Measurements from ENCODE around the gene MROH2A. TPM values are rescaled to one million over a fixed set of nuclear protein-coding genes. Genes with fewer than 3 reads are reported as not detected.

The MROH2A gene
- polyA plus RNA-seq, 3 donors = not detected

GRCh38 chr2:233764761-233765160, 13.4 kb upstream of the MROH2A start:
- no peaks in the 10 kb centered on the region for H3K36me3 Mint-ChIP-seq

GRCh38 chr2:233766416-233766815, 11.7 kb upstream of the MROH2A start:
- H3K4me1 Mint-ChIP-seq = no peaks in the 10 kb centered on the region

More at GRCh38 chr2:233764761-233765160, 13.4 kb upstream of the MROH2A start:
- no peak overlapping the region for H3K4me2 ChIP-seq (replicated peaks; ENCODE audit: extremely low read depth, low read length, poor library complexity, severe bottlenecking)
- TF ChIP-seq, protein P1, sequence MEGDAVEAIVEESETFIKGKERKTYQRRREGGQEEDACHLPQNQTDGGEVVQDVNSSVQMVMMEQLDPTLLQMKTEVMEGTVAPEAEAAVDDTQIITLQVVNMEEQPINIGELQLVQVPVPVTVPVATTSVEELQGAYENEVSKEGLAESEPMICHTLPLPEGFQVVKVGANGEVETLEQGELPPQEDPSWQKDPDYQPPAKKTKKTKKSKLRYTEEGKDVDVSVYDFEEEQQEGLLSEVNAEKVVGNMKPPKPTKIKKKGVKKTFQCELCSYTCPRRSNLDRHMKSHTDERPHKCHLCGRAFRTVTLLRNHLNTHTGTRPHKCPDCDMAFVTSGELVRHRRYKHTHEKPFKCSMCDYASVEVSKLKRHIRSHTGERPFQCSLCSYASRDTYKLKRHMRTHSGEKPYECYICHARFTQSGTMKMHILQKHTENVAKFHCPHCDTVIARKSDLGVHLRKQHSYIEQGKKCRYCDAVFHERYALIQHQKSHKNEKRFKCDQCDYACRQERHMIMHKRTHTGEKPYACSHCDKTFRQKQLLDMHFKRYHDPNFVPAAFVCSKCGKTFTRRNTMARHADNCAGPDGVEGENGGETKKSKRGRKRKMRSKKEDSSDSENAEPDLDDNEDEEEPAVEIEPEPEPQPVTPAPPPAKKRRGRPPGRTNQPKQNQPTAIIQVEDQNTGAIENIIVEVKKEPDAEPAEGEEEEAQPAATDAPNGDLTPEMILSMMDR (IDR thresholded peaks at IDR 0.05) = no peak
- H3K27ac ChIP-seq (ENCODE audit: low read depth in 1 of 2, low read length in 2 of 2) = no peak overlapping the region
- H3K4me3 ChIP-seq (replicated peaks in 1 of 3; ENCODE audit: low read depth in 2 of 3, low read length in 3 of 3) = no peak overlapping the region
- intact Hi-C loops (cut with micrococcal nuclease) = no loop called here
- H2AFZ ChIP-seq (ENCODE audit: insufficient read depth, low read depth, low read length, poor library complexity, severe bottlenecking) = no peak overlapping the region
- peaks cover 0 to 4% (median 1%) of the 10 kb centered on the region in 7 donors for H3K9me3 Mint-ChIP-seq
- no peaks in the 10 kb centered on the region for H3K9me3 ChIP-seq (replicated peaks in 1 of 2; ENCODE audit: control insufficient read depth in 1 of 2, insufficient read depth in 1 of 2, low read length in 2 of 2)
- H3K27ac Mint-ChIP-seq = no peak overlapping the region
- H3K4me3 Mint-ChIP-seq = no peak overlapping the region
- H4K20me1 ChIP-seq (ENCODE audit: insufficient read depth, low read length) = no peaks in the 10 kb centered on the region
- WGBS (ENCODE audit: insufficient coverage) = 77% methylated on average over 2 of the region's 3 CpGs
- no peaks in the 10 kb centered on the region for H3K4me1 ChIP-seq (ENCODE audit: control insufficient read depth in 1 of 2, insufficient read depth in 2 of 2, low read length in 2 of 2)
- no peaks in the 10 kb centered on the region for H3K79me2 ChIP-seq (ENCODE audit: insufficient read depth, low read length)
- H3K36me3 ChIP-seq (replicated peaks in 1 of 2; ENCODE audit: control insufficient read depth in 1 of 2, insufficient read depth in 2 of 2, low read length in 2 of 2) = no peaks in the 10 kb centered on the region
- H3K27me3 ChIP-seq (ENCODE audit: control insufficient read depth in 2 of 2, insufficient read depth in 2 of 2, low read length in 2 of 2) = no peaks in the 10 kb centered on the region
- no peaks in the 10 kb centered on the region for H3K4me1 Mint-ChIP-seq
- no peak overlapping the region for H3K9ac ChIP-seq (ENCODE audit: insufficient read depth, low read length, poor library complexity, severe bottlenecking)
- DNase-seq = no peak
- H3K27me3 Mint-ChIP-seq (ENCODE audit: low read depth in 3 of 3) = peaks cover 2 to 6% (median 4%) of the 10 kb centered on the region in 3 donors

More at GRCh38 chr2:233766416-233766815, 11.7 kb upstream of the MROH2A start:
- H3K4me3 Mint-ChIP-seq = no peak overlapping the region
- H3K27ac Mint-ChIP-seq = no peak overlapping the region
- Histone ChIP-seq H3K27ac (ENCODE audit: low read depth in 1 of 2, low read length in 2 of 2) (no peak overlapping the region), H3K27me3 (ENCODE audit: control insufficient read depth in 2 of 2, insufficient read depth in 2 of 2, low read length in 2 of 2) (no peaks in the 10 kb centered on the region), H3K36me3 (replicated peaks in 1 of 2; ENCODE audit: control insufficient read depth in 1 of 2, insufficient read depth in 2 of 2, low read length in 2 of 2) (no peaks in the 10 kb centered on the region), H3K9ac (ENCODE audit: insufficient read depth, low read length, poor library complexity, severe bottlenecking) (no peak overlapping the region), H3K4me2 (replicated peaks; ENCODE audit: extremely low read depth, low read length, poor library complexity, severe bottlenecking) (no peak overlapping the region), H2AFZ (ENCODE audit: insufficient read depth, low read depth, low read length, poor library complexity, severe bottlenecking) (no peak overlapping the region), H3K4me3 (replicated peaks in 1 of 3; ENCODE audit: low read depth in 2 of 3, low read length in 3 of 3) (no peak overlapping the region), H4K20me1 (ENCODE audit: insufficient read depth, low read length) (no peaks in the 10 kb centered on the region), H3K9me3 (replicated peaks in 1 of 2; ENCODE audit: control insufficient read depth in 1 of 2, insufficient read depth in 1 of 2, low read length in 2 of 2) (no peaks in the 10 kb centered on the region), H3K79me2 (ENCODE audit: insufficient read depth, low read length) (no peaks in the 10 kb centered on the region), H3K4me1 (ENCODE audit: control insufficient read depth in 1 of 2, insufficient read depth in 2 of 2, low read length in 2 of 2) (no peaks in the 10 kb centered on the region)
- TF ChIP-seq, protein P1 (IDR thresholded peaks at IDR 0.05) = no peak
- H3K27me3 Mint-ChIP-seq (ENCODE audit: low read depth in 3 of 3) = peaks cover 5 to 6% (median 6%) of the 10 kb centered on the region in 3 donors
- 80% methylated on average over 1 of the region's 4 CpGs for WGBS (ENCODE audit: insufficient coverage)
- peaks cover 0 to 5% (median 1%) of the 10 kb centered on the region in 7 donors for H3K9me3 Mint-ChIP-seq
- intact Hi-C loops (cut with micrococcal nuclease) = no loop called here
- H3K36me3 Mint-ChIP-seq = no peaks in the 10 kb centered on the region
- no peak for DNase-seq
